HCT116 (cell line): ENCODE results near the gene PAQR4. TPM values are rescaled to one million over a fixed set of nuclear protein-coding genes. Genes with fewer than 3 reads are reported as not detected.

Experiments
- ATAC-seq: fragments of 200-7000 bp; cut with Tn5 transposase; 2 replicates; pipeline ENCODE4 v1.9.1; 2020; ENCODE audit warnings: mild to moderate bottlenecking, moderate library complexity
- BruUV-seq: library from RNA; stranded (reverse); fragments of 400-500 nt; replicated peaks from 2 replicates; lab custom pipeline; 2021; lab: Mats Ljungman, UMichigan
- CTCF ChIA-PET: fragments of 300-600 bp; sonication (Branson Sonifier 250); formaldehyde crosslinking; loops from one replicate; lab custom pipeline; 2021; ENCODE audit warnings: antibody characterized with exemption; lab: Charles Lee
- POLR2A ChIA-PET: fragments of 300-600, 350-600 bp; sonication (Branson Sonifier 250); formaldehyde crosslinking; loops from one replicate; lab custom pipeline; 2021; ENCODE audit warnings: antibody characterized with exemption; lab: Charles Lee
- RAD21 ChIA-PET, 2 experiments: fragments of 300-600 bp; sonication (Branson Sonifier 250); formaldehyde crosslinking; loops; one replicate each; lab custom pipeline; 2023; ENCODE audit warnings: low total read pairs in 2 of 2; ENCODE audit not compliant: uncharacterized antibody in 2 of 2, unreplicated experiment in 2 of 2, low non-redundant PET in 1 of 2; lab: Charles Lee
- DNase-seq: peaks from one replicate; pipeline ENCODE4 v3.0.0-alpha.2; 2010; ENCODE audit warnings: low read depth, low spot score
- H2AFZ ChIP-seq: fragments of 200-600 bp; shearing (Covaris generic), sonication (generic); 2 replicates; pipeline ENCODE4 v1.6.1; 2017; ENCODE audit warnings: low read depth, mixed run types, mixed read lengths, antibody characterized with exemption, low read length; ENCODE audit not compliant: poor library complexity, severe bottlenecking
- H3K27ac ChIP-seq: 2 replicates; pipeline ENCODE4 v1.5.1; 2012; ENCODE audit warnings: low read depth, low read length
- H3K27me3 ChIP-seq: fragments of 200-600 bp; sonication (generic); 2 replicates; pipeline ENCODE4 v1.6.1; 2016; ENCODE audit warnings: mixed run types, low read length, mixed read lengths; ENCODE audit not compliant: insufficient read depth
- H3K36me3 ChIP-seq, 2 experiments: fragments of 200-500 bp in 1 of 2; fragments of 200-600 bp in 1 of 2; sonication (Bioruptor generic) in 1 of 2; sonication (generic) in 1 of 2; 2 replicates each; pipeline versions ENCODE4 v1.5.1 to v1.6.1; 2014 to 2016; ENCODE audit warnings: low read length in 2 of 2, inconsistent platforms in 1 of 2, mixed read lengths in 1 of 2, mixed run types in 1 of 2; ENCODE audit not compliant: insufficient read depth in 2 of 2, control insufficient read depth in 1 of 2
- H3K4me1 ChIP-seq, 2 experiments: fragments of 200-600 bp in 1 of 2; sonication (generic) in 1 of 2; 2 replicates each; pipeline versions ENCODE4 v1.5.1 to v1.6.1; 2012 to 2017; ENCODE audit warnings: low read length in 2 of 2, inconsistent platforms in 1 of 2, mild to moderate bottlenecking in 1 of 2, mixed read lengths in 1 of 2, mixed run types in 1 of 2, moderate library complexity in 1 of 2; ENCODE audit not compliant: insufficient read depth in 2 of 2, control insufficient read depth in 1 of 2
- H3K4me2 ChIP-seq: fragments of 200-600 bp; sonication (generic); 2 replicates; pipeline ENCODE4 v1.6.1; 2017; ENCODE audit warnings: mixed run types, low read length, mixed read lengths
- H3K4me3 ChIP-seq, 2 experiments: fragments of 200-600 bp in 1 of 2; sonication (generic) in 1 of 2; replicated peaks in 1 of 2; 2 replicates each; pipeline ENCODE4 v1.5.1; 2011 to 2016; ENCODE audit warnings: low read length in 2 of 2, control low read depth in 1 of 2, low read depth in 1 of 2, mild to moderate bottlenecking in 1 of 2, mixed read lengths in 1 of 2, mixed run types in 1 of 2
- H3K79me2 ChIP-seq: fragments of 200-600 bp; sonication (generic); 2 replicates; pipeline ENCODE4 v1.6.1; 2017; ENCODE audit warnings: mild to moderate bottlenecking, mixed run types, low read length, moderate library complexity, mixed read lengths; ENCODE audit not compliant: insufficient read depth
- H3K9ac ChIP-seq: fragments of 200-600 bp; sonication (generic); 2 replicates; pipeline ENCODE4 v1.6.1; 2016; ENCODE audit warnings: low read length, mixed read lengths
- H3K9me2 ChIP-seq: fragments of 200-600 bp; sonication (generic), shearing (Covaris generic); 2 replicates; pipeline ENCODE4 v1.6.1; 2017; ENCODE audit warnings: mixed run types, mild to moderate bottlenecking, moderate library complexity; ENCODE audit not compliant: insufficient read depth
- H3K9me3 ChIP-seq, 2 experiments: fragments of 200-500 bp in 1 of 2; fragments of 200-600 bp in 1 of 2; sonication (Bioruptor generic) in 1 of 2; sonication (generic) in 1 of 2; 2 replicates each; pipeline ENCODE4 v1.6.1; 2014 to 2017; ENCODE audit warnings: low read length in 2 of 2, mixed read lengths in 2 of 2, inconsistent platforms in 1 of 2, low read depth in 1 of 2, mild to moderate bottlenecking in 1 of 2, mixed run types in 1 of 2, moderate library complexity in 1 of 2; ENCODE audit not compliant: control insufficient read depth in 1 of 2, insufficient read depth in 1 of 2
- H4K20me1 ChIP-seq: fragments of 200-600 bp; sonication (generic), shearing (Covaris generic); 2 replicates; pipeline ENCODE4 v1.6.1; 2017; ENCODE audit warnings: mixed run types, mild to moderate bottlenecking, moderate library complexity; ENCODE audit not compliant: insufficient read depth
- CBX3 ChIP-seq: IDR thresholded peaks from 2 replicates; pipeline ENCODE4 v1.6.1; 2012; ENCODE audit warnings: low read depth
- CEBPB ChIP-seq: IDR thresholded peaks from 2 replicates; pipeline ENCODE4 v1.6.1; 2012; ENCODE audit warnings: low read depth
- CTCF ChIP-seq, 3 experiments: fragments of 200-600 bp in 1 of 3; sonication (generic) in 1 of 3; IDR thresholded peaks in 2 of 3; conservative IDR thresholded peaks in 1 of 3; 2 replicates each; pipeline ENCODE4 v1.5.1; 2012 to 2017; ENCODE audit warnings: low read depth in 2 of 3, low read length in 2 of 3, antibody characterized with exemption in 1 of 3, borderline replicate concordance in 1 of 3, control low read depth in 1 of 3, mild to moderate bottlenecking in 1 of 3, mixed read lengths in 1 of 3, mixed run types in 1 of 3, moderate library complexity in 1 of 3; ENCODE audit not compliant: insufficient read depth in 1 of 3
- EGR1 ChIP-seq: IDR thresholded peaks from 2 replicates; pipeline ENCODE4 v1.6.1; 2012; ENCODE audit warnings: low read depth
- EZH2 ChIP-seq: fragments of 200-600 bp; sonication (generic); IDR thresholded peaks from 2 replicates; pipeline ENCODE4 v1.6.1; 2017; ENCODE audit warnings: antibody characterized with exemption, mixed run types
- EZH2phosphoT487 ChIP-seq: fragments of 200-600 bp; IDR thresholded peaks from 2 replicates; pipeline ENCODE4 v1.6.1; 2018; ENCODE audit warnings: antibody characterized with exemption, borderline replicate concordance
- FOSL1 ChIP-seq: IDR thresholded peaks from 2 replicates; pipeline ENCODE4 v1.6.1; 2012; ENCODE audit warnings: low read depth
- JUND ChIP-seq: IDR thresholded peaks from 2 replicates; pipeline ENCODE4 v1.6.1; 2012
- RAD21 ChIP-seq: IDR thresholded peaks from 2 replicates; pipeline ENCODE4 v1.6.1; 2012; ENCODE audit warnings: low read depth, mild to moderate bottlenecking
- SRF ChIP-seq: IDR thresholded peaks from 2 replicates; pipeline ENCODE4 v1.6.1; 2012; ENCODE audit warnings: low read depth
- TCF7L2 ChIP-seq: IDR thresholded peaks from 2 replicates; pipeline ENCODE4 v1.7.0; 2011; ENCODE audit warnings: borderline replicate concordance, inconsistent platforms; ENCODE audit not compliant: insufficient read depth, insufficient read length; ENCODE audit errors: extremely low read depth
- ZBTB33 ChIP-seq: IDR thresholded peaks from 2 replicates; pipeline ENCODE4 v1.6.1; 2011; ENCODE audit warnings: mild to moderate bottlenecking, low read length, moderate library complexity; ENCODE audit not compliant: insufficient replicate concordance; ENCODE audit errors: extremely low read depth
- ZFX ChIP-seq: fragments of 450-650 bp; IDR thresholded peaks from 2 replicates; pipeline ENCODE4 v1.6.1; 2017
- ZNF274 ChIP-seq: fragments of 200-500 bp; sonication (Bioruptor generic); IDR thresholded peaks from 2 replicates; pipeline ENCODE4 v1.6.1; 2014; ENCODE audit warnings: mild to moderate bottlenecking, low read depth, low read length, inconsistent platforms
- intact Hi-C: fragments of 100-400 bp; cut with micrococcal nuclease; formaldehyde crosslinking; loops from 2 replicates; pipeline ENCODE4 v1.10.0; 2022
- total RNA-seq: library from RNA; stranded (reverse); gene quantifications from one replicate; pipeline ENCODE4 v1.2.1, GENCODE V29; 2021; ENCODE audit not compliant: unreplicated experiment

The PAQR4 gene
- total RNA-seq, 1 experiment from 2014 or later = 45.6 TPM

- Histone ChIP-seq H3K9ac (no peak overlapping the region), H3K4me2 (no peak overlapping the region), H3K27me3 (no peaks in the 10 kb centered on the region), H2AFZ (no peak overlapping the region), H3K27ac (no peak overlapping the region), H3K9me3 (no peaks in the 10 kb centered on the region), H3K36me3 (no peaks in the 10 kb centered on the region; a peak in 1 of 4 replicates), H3K4me1 (peaks cover 24 to 67% of the 10 kb centered on the region in 2 experiments), H3K79me2 (peaks cover 18% of the 10 kb centered on the region), H3K4me3 (no peak overlapping the region), H3K9me2 (no peaks in the 10 kb centered on the region), H4K20me1 (no peaks in the 10 kb centered on the region)
- no TSS peak for BruUV-seq
- DNase-seq (no peak), ATAC-seq (no peak)
- ChIA-PET POLR2A (no interaction called here), RAD21 (no interaction called here), CTCF (no interaction called here)
- intact Hi-C loops = no loop called here
- TF ChIP-seq CTCF (IDR thresholded peaks at IDR 0.05 in 2 of 3, conservative IDR thresholded peaks at IDR 0.05 in 1 of 3; ENCODE audit: borderline replicate concordance in 1 of 3, insufficient read depth in 1 of 3, low read depth in 2 of 3, low read length in 2 of 3) (no peak), ZBTB33 (no peak)
Observed at GRCh38 chr16:2966808-2967191, 2.3 kb upstream of the PAQR4 start.

GRCh38 chr16:2967211-2967631 is 1.9 kb upstream of the PAQR4 start:
- no peaks in the 10 kb centered on the region for H3K27me3 ChIP-seq
- intact Hi-C loops = no loop called here
- CTCF ChIA-PET = no interaction called here
- TF ChIP-seq CBX3 (no peak), FOSL1 (no peak), ZFX (no peak), JUND (no peak), EZH2 (no peak), CTCF (IDR thresholded peaks at IDR 0.05 in 2 of 3, conservative IDR thresholded peaks at IDR 0.05 in 1 of 3; ENCODE audit: borderline replicate concordance in 1 of 3, insufficient read depth in 1 of 3, low read depth in 2 of 3, low read length in 2 of 3) (no peak), EGR1 (no peak), EZH2phosphoT487 (no peak), TCF7L2 (no peak), CEBPB (no peak), RAD21 (no peak), ZNF274 (no peak), SRF (no peak)

More at GRCh38 chr16:2967211-2967631, 1.9 kb upstream of the PAQR4 start:
- Histone ChIP-seq H2AFZ (no peak overlapping the region), H4K20me1 (no peaks in the 10 kb centered on the region), H3K9ac (no peak overlapping the region), H3K4me2 (no peak overlapping the region), H3K9me3 (no peaks in the 10 kb centered on the region), H3K79me2 (peaks cover 20% of the 10 kb centered on the region), H3K4me1 (peaks cover 20 to 67% of the 10 kb centered on the region in 2 experiments), H3K36me3 (no peaks in the 10 kb centered on the region; a peak in 1 of 4 replicates), H3K9me2 (no peaks in the 10 kb centered on the region), H3K4me3 (no peak overlapping the region), H3K27ac (no peak overlapping the region; the same call in 1 of the 2 replicates)
- POLR2A ChIA-PET = interaction anchor here (1.1 kb wide), 1 partner anchor 15 kb away, joined by 3 read pairs; no protein-coding TSS in a partner anchor
- DNase-seq = no peak
- RAD21 ChIA-PET = no interaction called here
- ATAC-seq = no peak
- no TSS peak for BruUV-seq
